SK-N-SH (cell line): ENCODE measurements around the gene FCHO2. TPM values are rescaled to one million over a fixed set of nuclear protein-coding genes. Genes with fewer than 3 reads are reported as not detected.

ENCODE experiments used
- CTCF ChIA-PET: fragments of 300-600, 350-600 bp; formaldehyde crosslinking; extraction: SDS; loops from one replicate; lab custom pipeline; 2021; lab: Yijun Ruan, JAX
- POLR2A ChIA-PET: fragments of 350-600 bp; sonication (Branson Sonifier 250); formaldehyde crosslinking; extraction: SDS; loops from one replicate; lab custom pipeline; 2020; ENCODE audit warnings: antibody characterized with exemption, inconsistent platforms; lab: Yijun Ruan, JAX
- DNase-seq: peaks from one replicate; pipeline ENCODE4 v3.0.0; 2012
- H2AFZ ChIP-seq: fragments of 200-600 bp; sonication (generic); 2 replicates; pipeline ENCODE4 v1.8.1; 2016; ENCODE audit warnings: antibody characterized with exemption, mild to moderate bottlenecking, low read depth
- H3F3A ChIP-seq: fragments of 200-600 bp; sonication (generic); replicated peaks from 2 replicates; pipeline ENCODE3; 2016; ENCODE audit warnings: antibody characterized with exemption, mild to moderate bottlenecking; ENCODE audit not compliant: insufficient read depth
- H3K27ac ChIP-seq, 2 experiments: fragments of 200-500 bp in 1 of 2; fragments of 200-600 bp in 1 of 2; sonication (Bioruptor generic) in 1 of 2; sonication (generic), shearing (Covaris generic) in 1 of 2; 2 replicates each; pipeline versions ENCODE4 v1.5.1 to v1.6.1; 2014 to 2016; ENCODE audit warnings: low read depth in 2 of 2, inconsistent platforms in 1 of 2, low read length in 1 of 2, mild to moderate bottlenecking in 1 of 2, mixed read lengths in 1 of 2
- H3K27me3 ChIP-seq: fragments of 200-600 bp; sonication (generic), shearing (Covaris generic); 2 replicates; pipeline ENCODE4 v1.6.1; 2016; ENCODE audit warnings: mixed run types; ENCODE audit not compliant: insufficient read depth
- H3K36me3 ChIP-seq, 2 experiments: fragments of 200-500 bp in 1 of 2; fragments of 200-600 bp in 1 of 2; sonication (Bioruptor generic) in 1 of 2; sonication (generic) in 1 of 2; replicated peaks in 1 of 2; 2 replicates each; pipeline versions ENCODE3 to v1.5.1; 2014 to 2016; ENCODE audit warnings: low read length in 1 of 2, mild to moderate bottlenecking in 1 of 2; ENCODE audit not compliant: insufficient read depth in 2 of 2, control insufficient read depth in 1 of 2
- H3K4me1 ChIP-seq, 2 experiments: fragments of 200-500 bp in 1 of 2; fragments of 200-600 bp in 1 of 2; sonication (Bioruptor generic) in 1 of 2; sonication (generic), shearing (Covaris generic) in 1 of 2; 2 replicates each; pipeline versions ENCODE4 v1.5.1 to v1.6.1; 2014 to 2016; ENCODE audit warnings: low read depth in 1 of 2, low read length in 1 of 2, mixed run types in 1 of 2; ENCODE audit not compliant: insufficient read depth in 2 of 2, control insufficient read depth in 1 of 2
- H3K4me2 ChIP-seq: fragments of 200-600 bp; sonication (generic), shearing (Covaris generic); 2 replicates; pipeline ENCODE4 v1.6.1; 2017; ENCODE audit warnings: mixed run types
- H3K4me3 ChIP-seq, 2 experiments: fragments of 200-500 bp in 1 of 2; fragments of 200-600 bp in 1 of 2; sonication (Bioruptor generic) in 1 of 2; sonication (generic), shearing (Covaris generic) in 1 of 2; 2 replicates each; pipeline versions ENCODE4 v1.5.1 to v1.8.1; 2014 to 2016; ENCODE audit warnings: low read depth in 2 of 2, inconsistent platforms in 1 of 2, low read length in 1 of 2, mild to moderate bottlenecking in 1 of 2, mixed read lengths in 1 of 2, moderate library complexity in 1 of 2
- H3K79me2 ChIP-seq: fragments of 200-600 bp; sonication (generic); 2 replicates; pipeline ENCODE4 v1.8.1; 2017; ENCODE audit warnings: mild to moderate bottlenecking; ENCODE audit not compliant: insufficient read depth
- H3K9ac ChIP-seq: fragments of 200-600 bp; sonication (generic); 2 replicates; pipeline ENCODE4 v1.6.1; 2017; ENCODE audit warnings: mixed run types
- H3K9me2 ChIP-seq: fragments of 200-600 bp; sonication (generic); 2 replicates; pipeline ENCODE4 v1.6.1; 2017; ENCODE audit warnings: mixed run types
- H3K9me3 ChIP-seq: fragments of 200-600 bp; sonication (generic); 2 replicates; pipeline ENCODE4 v1.6.1; 2017; ENCODE audit warnings: mixed run types, mild to moderate bottlenecking, moderate library complexity
- H4K20me1 ChIP-seq: fragments of 200-600 bp; sonication (generic); 2 replicates; pipeline ENCODE4 v1.6.1; 2017; ENCODE audit warnings: mild to moderate bottlenecking, mixed run types; ENCODE audit not compliant: insufficient read depth
- CHD2 ChIP-seq: fragments of 150-350 bp; IDR thresholded peaks from 2 replicates; pipeline ENCODE4 v1.6.1; 2018; ENCODE audit warnings: low read length; ENCODE audit not compliant: partially characterized antibody
- CTCF ChIP-seq: fragments of 200-600 bp; sonication (generic); IDR thresholded peaks from 2 replicates; pipeline ENCODE4 v1.6.1; 2017; ENCODE audit warnings: antibody characterized with exemption, mild to moderate bottlenecking, moderate library complexity
- ELF1 ChIP-seq: IDR thresholded peaks from 2 replicates; pipeline ENCODE4 v1.4.0; 2012
- EP300 ChIP-seq, 2 experiments: IDR thresholded peaks; 2 replicates each; pipeline versions ENCODE4 v1.4.0 to v1.6.1; 2012; ENCODE audit warnings: borderline replicate concordance in 1 of 2, low read depth in 1 of 2, low read length in 1 of 2
- GABPA ChIP-seq: IDR thresholded peaks from 2 replicates; pipeline ENCODE4 v1.4.0; 2012; ENCODE audit warnings: low read depth, mild to moderate bottlenecking
- GATA2 ChIP-seq: sonication (generic); formaldehyde crosslinking; IDR thresholded peaks from 2 replicates; pipeline ENCODE4 v1.5.0; 2020; ENCODE audit warnings: mild to moderate bottlenecking, missing genetic modification reagents
- MAX ChIP-seq: IDR thresholded peaks from 2 replicates; pipeline ENCODE4 v1.4.0; 2012; ENCODE audit warnings: low read depth
- MXI1 ChIP-seq: IDR thresholded peaks from 2 replicates; pipeline ENCODE4 v1.6.1; 2012; ENCODE audit warnings: mild to moderate bottlenecking, low read depth, low read length, improper control_type of control experiment
- NFIC ChIP-seq: IDR thresholded peaks from 2 replicates; pipeline ENCODE4 v1.4.0; 2012; ENCODE audit warnings: borderline replicate concordance
- NRF1 ChIP-seq: IDR thresholded peaks from 2 replicates; pipeline ENCODE4 v1.6.1; 2012; ENCODE audit warnings: low read depth, mild to moderate bottlenecking, low read length
- RAD21 ChIP-seq: IDR thresholded peaks from 2 replicates; pipeline ENCODE4 v1.6.1; 2012; ENCODE audit warnings: mild to moderate bottlenecking, low read length
- RCOR1 ChIP-seq: fragments of 150-350 bp; IDR thresholded peaks from 2 replicates; pipeline ENCODE4 v1.6.1; 2017; ENCODE audit warnings: antibody characterized with exemption, low read length
- SIN3A ChIP-seq: IDR thresholded peaks from 2 replicates; pipeline ENCODE4 v1.6.1; 2012; ENCODE audit warnings: low read depth, mild to moderate bottlenecking, low read length, moderate library complexity, borderline replicate concordance
- TCF12 ChIP-seq: IDR thresholded peaks from 2 replicates; pipeline ENCODE4 v1.4.0; 2012
- TEAD4 ChIP-seq: IDR thresholded peaks from 2 replicates; pipeline ENCODE4 v1.4.0; 2012; ENCODE audit warnings: mild to moderate bottlenecking, borderline replicate concordance; ENCODE audit not compliant: insufficient read depth
- USF2 ChIP-seq: fragments of 150-350 bp; IDR thresholded peaks from 2 replicates; pipeline ENCODE4 v1.6.1; 2017; ENCODE audit warnings: antibody characterized with exemption, low read length, low read depth, borderline replicate concordance
- ZBTB33 ChIP-seq: IDR thresholded peaks from 2 replicates; pipeline ENCODE4 v1.4.0; 2012; ENCODE audit warnings: low read depth, borderline replicate concordance
- WGBS: methylation state at CpG from one replicate; pipeline ENCODE4 v1.1.6; 2017; ENCODE audit warnings: low lambda C conversion rate; 5-methylcytosine and 5-hydroxymethylcytosine counted together
- polyA plus RNA-seq, 3 experiments: library from polyadenylated mRNA; depleted of rRNA; stranded (reverse); fragments of >200 nt; gene quantifications; 2 replicates each; pipeline ENCODE4 v1.2.3, GENCODE V29; 2012
- TF ChIP-seq, protein P1 (sequence below): IDR thresholded peaks from 2 replicates; pipeline ENCODE4 v1.6.1; 2012; ENCODE audit warnings: mild to moderate bottlenecking, low read depth, low read length, moderate library complexity

Gene FCHO2
- polyA plus RNA-seq, 1 of the 3 experiments (the other 2 are of a cell fraction): 5.2 TPM

- no peak for TF ChIP-seq ZBTB33
- TF ChIP-seq MXI1: no peak
- TF ChIP-seq NRF1: no peak
- no peak for TF ChIP-seq CHD2
- peak; percentile 48; the same call in 1 of the 2 replicates for TF ChIP-seq NFIC
- TF ChIP-seq SIN3A: no peak
- no peak for TF ChIP-seq USF2
- TF ChIP-seq TEAD4: peak; percentile 76; the same call in 1 of the 2 replicates
- TF ChIP-seq, all 33 proteins: peak for 8
Measured at GRCh38 chr5:73030995-73031394, 75.2 kb downstream of the FCHO2 start (continued).

DNA sequence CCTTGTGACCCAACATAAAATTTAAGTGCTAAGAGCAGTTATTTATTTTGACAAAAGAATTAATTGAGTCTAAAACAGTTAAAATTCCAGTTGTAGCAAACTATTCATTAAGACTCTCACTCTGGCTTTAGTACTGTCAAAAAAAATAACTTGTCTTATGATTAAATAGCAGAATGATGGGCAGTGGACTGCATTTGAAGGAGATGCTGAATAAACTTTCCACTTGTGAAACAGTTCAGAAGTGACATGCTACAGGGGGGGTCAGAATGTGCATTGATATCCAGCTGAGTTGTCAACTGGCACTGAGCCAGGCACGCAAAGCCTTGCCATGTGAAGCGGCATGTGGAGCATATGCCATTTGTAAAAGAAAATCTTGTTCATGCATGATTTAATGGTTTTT, 76.0 kb downstream of the FCHO2 start:
- peak overlapping the region; percentile 43; the same call in 1 of the 2 replicates for H3K4me2 ChIP-seq
- H2AFZ ChIP-seq: no peak overlapping the region
- no peaks in the 10 kb centered on the region for H3K27me3 ChIP-seq
- H3K4me1 ChIP-seq: peaks cover 3 to 18% of the 10 kb centered on the region in 2 experiments
- no peaks in the 10 kb centered on the region for H3K79me2 ChIP-seq
- H3K9me2 ChIP-seq: no peaks in the 10 kb centered on the region; the same call in 1 of the 2 replicates
- peak overlapping the region; percentile 2; the same call in 1 of the 2 replicates for H3K9ac ChIP-seq
- POLR2A ChIA-PET: no interaction called here
- DNase-seq: peak; percentile 12
- H3F3A ChIP-seq: peaks cover 45% of the 10 kb centered on the region
- no peaks in the 10 kb centered on the region for H4K20me1 ChIP-seq
- H3K9me3 ChIP-seq: no peaks in the 10 kb centered on the region
- peak overlapping the region in 1 of 2 experiments; percentile 68; a peak in 2 of 4 replicates for H3K27ac ChIP-seq
- peaks cover 6 to 27% of the 10 kb centered on the region in 2 experiments for H3K36me3 ChIP-seq
- H3K4me3 ChIP-seq: no peak overlapping the region
- CTCF ChIA-PET: no interaction called here
- 54% methylated on average over 2 of the region's 2 CpGs for WGBS
- TF ChIP-seq MAX (peak; percentile 72; the same call in 1 of the 2 replicates), SIN3A (no peak), RCOR1 (no peak), USF2 (no peak), GABPA (no peak), ELF1 (no peak), RAD21 (no peak), TEAD4 (no peak), ZBTB33 (no peak), CTCF (no peak), GATA2 (CRISPR knock-in tag) (no peak), EP300 (IDR thresholded peaks at IDR 0.05; ENCODE audit: borderline replicate concordance in 1 of 2, low read depth in 1 of 2, low read length in 1 of 2) (no peak), TCF12 (peak; percentile 46; the same call in 1 of the 2 replicates), NFIC (peak; percentile 93)
- TF ChIP-seq, protein P1, sequence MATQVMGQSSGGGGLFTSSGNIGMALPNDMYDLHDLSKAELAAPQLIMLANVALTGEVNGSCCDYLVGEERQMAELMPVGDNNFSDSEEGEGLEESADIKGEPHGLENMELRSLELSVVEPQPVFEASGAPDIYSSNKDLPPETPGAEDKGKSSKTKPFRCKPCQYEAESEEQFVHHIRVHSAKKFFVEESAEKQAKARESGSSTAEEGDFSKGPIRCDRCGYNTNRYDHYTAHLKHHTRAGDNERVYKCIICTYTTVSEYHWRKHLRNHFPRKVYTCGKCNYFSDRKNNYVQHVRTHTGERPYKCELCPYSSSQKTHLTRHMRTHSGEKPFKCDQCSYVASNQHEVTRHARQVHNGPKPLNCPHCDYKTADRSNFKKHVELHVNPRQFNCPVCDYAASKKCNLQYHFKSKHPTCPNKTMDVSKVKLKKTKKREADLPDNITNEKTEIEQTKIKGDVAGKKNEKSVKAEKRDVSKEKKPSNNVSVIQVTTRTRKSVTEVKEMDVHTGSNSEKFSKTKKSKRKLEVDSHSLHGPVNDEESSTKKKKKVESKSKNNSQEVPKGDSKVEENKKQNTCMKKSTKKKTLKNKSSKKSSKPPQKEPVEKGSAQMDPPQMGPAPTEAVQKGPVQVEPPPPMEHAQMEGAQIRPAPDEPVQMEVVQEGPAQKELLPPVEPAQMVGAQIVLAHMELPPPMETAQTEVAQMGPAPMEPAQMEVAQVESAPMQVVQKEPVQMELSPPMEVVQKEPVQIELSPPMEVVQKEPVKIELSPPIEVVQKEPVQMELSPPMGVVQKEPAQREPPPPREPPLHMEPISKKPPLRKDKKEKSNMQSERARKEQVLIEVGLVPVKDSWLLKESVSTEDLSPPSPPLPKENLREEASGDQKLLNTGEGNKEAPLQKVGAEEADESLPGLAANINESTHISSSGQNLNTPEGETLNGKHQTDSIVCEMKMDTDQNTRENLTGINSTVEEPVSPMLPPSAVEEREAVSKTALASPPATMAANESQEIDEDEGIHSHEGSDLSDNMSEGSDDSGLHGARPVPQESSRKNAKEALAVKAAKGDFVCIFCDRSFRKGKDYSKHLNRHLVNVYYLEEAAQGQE: 0 out of 2 replicates have a peak, but pooled peaks have one; percentile 19
